Thyroid gland (tissue), 4 donors: ENCODE results near the gene BRSK2.

Source experiments
- CTCF ChIP-seq, 6 experiments: fragments of 200-600 bp in 3 of 6; fragments of 450-650 bp in 3 of 6; sonication (generic) in 3 of 6; IDR thresholded peaks; one replicate each; pipeline ENCODE4 v1.5.1; 2016 to 2019; ENCODE audit warnings: antibody characterized with exemption in 6 of 6, mild to moderate bottlenecking in 2 of 6, inconsistent platforms in 1 of 6, moderate library complexity in 1 of 6
- POLR2A ChIP-seq, 2 donors: fragments of 450-650 bp; IDR thresholded peaks; one replicate each; pipeline ENCODE4 v1.6.1; 2017; ENCODE audit warnings: antibody characterized with exemption in 2 of 2, mild to moderate bottlenecking in 2 of 2, moderate library complexity in 1 of 2

DNA sequence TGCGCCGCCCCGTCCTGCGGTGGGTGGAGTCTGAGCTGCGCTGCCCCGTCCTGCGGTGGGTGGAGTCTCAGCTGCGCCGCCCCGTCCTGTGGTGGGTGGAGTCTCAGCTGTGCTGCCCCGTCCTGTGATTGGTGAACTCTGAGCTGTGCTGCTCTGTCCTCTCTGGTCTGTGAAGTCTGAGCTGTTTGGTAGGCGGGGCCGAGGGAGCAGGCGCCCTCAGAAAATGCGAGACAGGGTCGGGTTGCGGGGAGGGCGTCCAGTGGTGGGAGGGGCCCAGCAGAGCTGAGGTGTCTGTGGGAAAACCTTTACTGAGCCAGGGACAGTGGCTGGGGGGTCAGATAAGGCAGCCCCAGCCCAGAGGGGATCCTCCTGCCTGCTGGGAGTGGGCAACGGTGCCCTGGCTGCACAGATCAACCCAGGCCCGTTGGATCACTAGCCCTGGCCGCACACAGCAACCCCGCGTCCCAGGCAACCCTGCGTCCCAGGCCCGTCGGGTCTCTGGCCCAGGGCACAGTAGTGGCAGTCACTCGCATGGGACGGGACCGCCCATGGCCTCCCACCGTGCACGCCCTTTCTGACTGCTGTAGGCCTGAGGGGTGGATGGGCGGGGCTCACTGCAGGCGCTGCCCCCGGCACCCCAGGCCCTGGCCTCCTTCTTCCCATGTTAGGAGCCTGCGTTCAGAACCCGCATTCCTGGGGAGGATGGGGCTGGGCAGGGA, 22.8 kb downstream of the BRSK2 start:
- TF ChIP-seq CTCF (IDR thresholded peaks at IDR 0.05) (no peak), POLR2A (IDR thresholded peaks at IDR 0.05) (no peak)
